Activated T-helper 1 cell treated with anti-CD3 and anti-CD28 coated beads, Interleukin-2, amount 50 U/mL, for 16 hours (primary cell): ENCODE data around the gene DCAF4.
"Not testable (repeated sequence)": the region's sequence is repeated elsewhere in the genome, so short reads cannot be mapped to it uniquely, and the experiment has no call there.

Experiments used
- DNase-seq, 2 donors: peaks; one replicate each; pipeline ENCODE4 v3.0.0-alpha.2; 2020; ENCODE audit warnings: low read depth in 1 of 2, low spot score in 1 of 2

Gene DCAF4

GRCh38 chr14:72929316-72930080, 3.2 kb downstream of the DCAF4 start:
- DNase-seq = no peak

GRCh38 chr14:72932893-72933292, 6.6 kb downstream of the DCAF4 start:
- no peak for DNase-seq

- DNase-seq = no peak
Measured at GRCh38 chr14:72939630-72940029, 13.4 kb downstream of the DCAF4 start.

GRCh38 chr14:72941286-72941985, 15.2 kb downstream of the DCAF4 start:
- DNase-seq = no peak

GRCh38 chr14:72942934-72943333, 16.7 kb downstream of the DCAF4 start:
- no peak for DNase-seq

GRCh38 chr14:72943876-72944430, 17.7 kb downstream of the DCAF4 start:
- DNase-seq = no peak

GRCh38 chr14:72945356-72946027, 19.2 kb downstream of the DCAF4 start:
- DNase-seq = no peak

- no peak for DNase-seq
Measured at GRCh38 chr14:72946491-72946890, 20.2 kb downstream of the DCAF4 start.

GRCh38 chr14:72947366-72948160, 21.3 kb downstream of the DCAF4 start:
- no peak for DNase-seq

- DNase-seq = peak; percentile 19 to 27
Measured at GRCh38 chr14:72948481-72949138, 22.3 kb downstream of the DCAF4 start.

GRCh38 chr14:72952171-72952570, 25.9 kb downstream of the DCAF4 start:
- no peak for DNase-seq

GRCh38 chr14:72956741-72957140, 30.5 kb downstream of the DCAF4 start:
- DNase-seq = not testable (repeated sequence)

- no peak for DNase-seq
Measured at GRCh38 chr14:72957213-72957612, 30.9 kb downstream of the DCAF4 start.

- no peak for DNase-seq
Measured at GRCh38 chr14:72958548-72958947, 32.3 kb downstream of the DCAF4 start.

- DNase-seq = not testable (repeated sequence)
Measured at GRCh38 chr14:72961016-72961415, 34.8 kb downstream of the DCAF4 start.

GRCh38 chr14:72961579-72962335, 35.5 kb downstream of the DCAF4 start:
- DNase-seq = no peak

GRCh38 chr14:72962336-72962754, 36.1 kb downstream of the DCAF4 start:
- not testable (repeated sequence) for DNase-seq

GRCh38 chr14:72962829-72963312, 36.6 kb downstream of the DCAF4 start:
- no peak for DNase-seq

- DNase-seq = no peak
Measured at GRCh38 chr14:72965249-72965648, 39.0 kb downstream of the DCAF4 start.
